ENCODE data around the gene PRRT1.

PRRT1 gene

GRCh38 chr6:32132110-32132509 lies 19.6 kb downstream of the PRRT1 start:
- ChIA-PET POLR2A (no interaction called here), CTCF (interaction anchor here (1.3 to 5.9 kb wide), 3 partner anchors 10 to 15 kb away, joined by 3 to 64 read pairs (median 3); no protein-coding TSS in a partner anchor)
- DNase-seq (ENCODE audit: extremely low spot score) = no peak
- TF ChIP-seq CTCF (IDR thresholded peaks at IDR 0.05; ENCODE audit: control extremely low read depth, extremely low read depth, low read depth, missing control alignments) = no peak

GRCh38 chr6:32131439-32131948 lies 20.2 kb downstream of the PRRT1 start:
- DNase-seq (ENCODE audit: extremely low spot score) = no peak
- no peak for TF ChIP-seq CTCF (IDR thresholded peaks at IDR 0.05; ENCODE audit: control extremely low read depth, extremely low read depth, low read depth, missing control alignments)
- ChIA-PET POLR2A (no interaction called here), CTCF (interaction anchor here (1.2 to 5.9 kb wide), 4 partner anchors 10 to 33 kb away, joined by 3 to 64 read pairs (median 4); partner anchors contain the start of gene EGFL8)

GRCh38 chr6:32129297-32130088 lies 22.2 kb downstream of the PRRT1 start:
- CTCF ChIA-PET = interaction anchor here (1.0 to 5.9 kb wide), 5 partner anchors 13 to 66 kb away, joined by 3 to 64 read pairs (median 4); partner anchors contain the start of gene GPSM3
- DNase-seq (ENCODE audit: extremely low spot score) = no peak
- POLR2A ChIA-PET = interaction anchor here (0.6 to 1.0 kb wide), 2 partner anchors 48 to 588 kb away, joined by 3 read pairs; partner anchors contain the start of gene DDX39B
- no peak for TF ChIP-seq CTCF (IDR thresholded peaks at IDR 0.05; ENCODE audit: control extremely low read depth, extremely low read depth, low read depth, missing control alignments)

GRCh38 chr6:32128751-32129296 lies 22.9 kb downstream of the PRRT1 start:
- DNase-seq (ENCODE audit: extremely low spot score) = no peak
- TF ChIP-seq CTCF (IDR thresholded peaks at IDR 0.05; ENCODE audit: control extremely low read depth, extremely low read depth, low read depth, missing control alignments) = no peak
- CTCF ChIA-PET = interaction anchor here (0.9 to 5.9 kb wide), 5 partner anchors 12 to 81 kb away, joined by 3 to 64 read pairs (median 4); no protein-coding TSS in a partner anchor
- POLR2A ChIA-PET = interaction anchor here (0.6 to 0.8 kb wide), 2 partner anchors 10 to 67 kb away, joined by 7 to 8 read pairs; no protein-coding TSS in a partner anchor

GRCh38 chr6:32127717-32128592 lies 23.8 kb downstream of the PRRT1 start, which contains the start of gene ATF6B:
Gene ATF6B, minus strand, starts transcription at chr6:32128246. Its CDS starts 39 bp downstream, at chr6:32128207.
- ChIA-PET POLR2A (interaction anchor here (0.5 to 0.8 kb wide), 3 partner anchors 11 to 732 kb away, joined by 3 to 8 read pairs (median 7); no protein-coding TSS in a partner anchor), CTCF (interaction anchor here (0.9 to 5.9 kb wide), 5 partner anchors 11 to 710 kb away, joined by 3 to 64 read pairs (median 4); partner anchors contain the start of gene TAP2)
- no peak for TF ChIP-seq CTCF (IDR thresholded peaks at IDR 0.05; ENCODE audit: control extremely low read depth, extremely low read depth, low read depth, missing control alignments)
- DNase-seq (ENCODE audit: extremely low spot score) = peak; percentile 98

Measured in GM10248 (cell line).